Right atrium auricular region (tissue), 2 donors: ENCODE results near the gene YPEL5. TPM values are rescaled to one million over a fixed set of nuclear protein-coding genes. Genes with fewer than 3 reads are reported as not detected.

ENCODE experiments used
- DNase-seq: peaks from one replicate; pipeline ENCODE4 v3.0.0-alpha.2; 2019; ENCODE audit warnings: low spot score
- H3K27ac ChIP-seq, 2 donors: fragments of 200-600 bp; sonication (generic); 1 replicate in 1 of 2; 2 replicates in 1 of 2; pipeline ENCODE4 v1.5.1; 2016 to 2019
- H3K27me3 ChIP-seq, 2 donors: fragments of 200-600 bp; sonication (generic); one replicate each; pipeline versions ENCODE4 v1.5.1 to v1.6.0; 2017 to 2019
- H3K36me3 ChIP-seq: fragments of 200-600 bp; sonication (generic); one replicate; pipeline ENCODE4 v1.5.1; 2016
- H3K4me1 ChIP-seq, 2 donors: fragments of 200-600 bp; sonication (generic); one replicate each; pipeline versions ENCODE4 v1.5.1 to v1.6.0; 2017 to 2019
- H3K4me3 ChIP-seq, 2 donors: fragments of 200-600 bp; sonication (generic); 1 replicate in 1 of 2; 2 replicates in 1 of 2; pipeline ENCODE4 v1.5.1; 2017 to 2019; ENCODE audit warnings: mild to moderate bottlenecking in 1 of 2, moderate library complexity in 1 of 2
- H3K9me3 ChIP-seq, 2 donors: fragments of 200-600 bp; sonication (generic); one replicate each; pipeline ENCODE4 v1.5.1; 2019
- CTCF ChIP-seq, 2 donors: fragments of 200-600 bp; sonication (generic); IDR thresholded peaks; one replicate each; pipeline ENCODE4 v1.5.1; 2019; ENCODE audit warnings: antibody characterized with exemption in 2 of 2
- total RNA-seq, 2 donors: library from RNA; depleted of rRNA; stranded (reverse); fragments of >200 nt; gene quantifications; one replicate each; pipeline ENCODE4 v1.1.0, GENCODE V29; 2016

The YPEL5 gene
- total RNA-seq, 2 donors from 2014 or later, result 36.3 to 45.5 TPM

- Histone ChIP-seq H3K4me1 (no peaks in the 10 kb centered on the region), H3K4me3 (no peak overlapping the region), H3K9me3 (no peaks in the 10 kb centered on the region), H3K36me3 (no peaks in the 10 kb centered on the region), H3K27me3 (no peaks in the 10 kb centered on the region), H3K27ac (no peak overlapping the region)
- no peak for TF ChIP-seq CTCF (IDR thresholded peaks at IDR 0.05)
- no peak for DNase-seq
Measured at GRCh38 chr2:30192314-30192713, 45.5 kb downstream of the YPEL5 start.

DNA sequence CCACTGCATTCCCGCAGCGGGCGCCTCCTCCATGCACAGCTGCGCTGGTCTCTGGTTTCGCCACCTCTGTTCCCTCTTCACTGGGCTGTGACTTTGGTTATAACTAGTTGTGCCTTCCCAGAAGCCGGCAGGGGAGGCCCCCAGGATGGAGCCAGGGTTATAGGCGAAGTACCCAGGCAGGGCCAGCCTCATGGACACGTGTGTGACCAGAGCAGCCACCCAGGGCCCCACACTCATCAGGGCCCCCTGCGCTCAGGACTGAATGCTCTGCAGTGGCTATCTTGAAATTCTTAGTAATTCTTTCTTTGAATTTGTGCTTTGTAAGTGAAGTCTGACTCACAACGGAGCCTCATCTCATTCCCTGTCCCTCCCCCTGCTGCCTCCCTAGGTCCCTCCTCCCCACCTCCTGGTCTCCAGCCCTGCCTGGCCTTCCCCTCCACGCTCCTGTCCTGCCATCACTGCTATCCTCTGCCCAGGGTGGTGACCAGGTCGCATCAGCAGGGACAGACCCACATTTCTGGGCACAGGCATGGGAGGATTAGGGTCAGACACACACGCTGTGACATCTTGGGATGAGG is 46.4 kb downstream of the YPEL5 start:
- H3K9me3 ChIP-seq, result no peaks in the 10 kb centered on the region
- no peak overlapping the region for H3K27ac ChIP-seq
- no peaks in the 10 kb centered on the region for H3K4me1 ChIP-seq
- no peak for DNase-seq
- no peaks in the 10 kb centered on the region for H3K36me3 ChIP-seq
- no peaks in the 10 kb centered on the region for H3K27me3 ChIP-seq
- TF ChIP-seq CTCF (IDR thresholded peaks at IDR 0.05), result no peak
- H3K4me3 ChIP-seq, result no peak overlapping the region

DNA sequence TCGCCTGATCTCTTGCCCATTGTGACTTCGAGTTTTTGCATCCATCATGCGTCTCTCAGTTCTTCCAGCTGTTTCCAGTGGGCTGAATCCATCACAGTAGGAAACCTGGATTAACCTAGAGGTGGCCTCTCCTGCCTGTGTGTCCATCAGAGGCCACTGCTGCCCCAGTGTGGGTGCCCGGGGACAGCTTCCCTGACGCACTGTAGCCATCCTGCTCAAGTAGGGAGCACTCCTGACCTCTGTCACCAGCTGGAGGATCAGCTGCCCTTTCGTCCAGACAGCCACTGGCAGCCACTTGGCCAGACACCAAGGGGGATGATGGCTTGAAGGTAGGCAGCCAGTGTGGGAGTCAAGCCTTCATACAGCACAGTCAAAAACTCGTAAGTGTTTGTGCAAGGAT is 47.6 kb downstream of the YPEL5 start:
- TF ChIP-seq CTCF (IDR thresholded peaks at IDR 0.05), result no peak
- DNase-seq, result no peak
- no peaks in the 10 kb centered on the region for H3K4me1 ChIP-seq

GRCh38 chr2:30195016-30195415 is 48.2 kb downstream of the YPEL5 start:
- H3K4me3 ChIP-seq, result no peak overlapping the region
- DNase-seq, result no peak
- H3K27ac ChIP-seq, result no peak overlapping the region
- no peaks in the 10 kb centered on the region for H3K36me3 ChIP-seq
- H3K9me3 ChIP-seq, result no peaks in the 10 kb centered on the region
- H3K27me3 ChIP-seq, result no peaks in the 10 kb centered on the region
- H3K4me1 ChIP-seq, result no peaks in the 10 kb centered on the region
- no peak for TF ChIP-seq CTCF (IDR thresholded peaks at IDR 0.05)

More for the DNA sequence above, 47.6 kb downstream of the YPEL5 start:
- Histone ChIP-seq H3K27me3 (no peaks in the 10 kb centered on the region), H3K27ac (no peak overlapping the region), H3K4me3 (no peak overlapping the region), H3K9me3 (no peaks in the 10 kb centered on the region), H3K36me3 (no peaks in the 10 kb centered on the region)

GRCh38 chr2:30197570-30198192 is 50.9 kb downstream of the YPEL5 start:
- no peak for TF ChIP-seq CTCF (IDR thresholded peaks at IDR 0.05)
- H3K27me3 ChIP-seq, result no peaks in the 10 kb centered on the region
- no peaks in the 10 kb centered on the region for H3K36me3 ChIP-seq
- DNase-seq, result no peak
- H3K27ac ChIP-seq, result no peak overlapping the region
- H3K4me1 ChIP-seq, result peaks cover 0 to 12% of the 10 kb centered on the region in 2 donors
- no peak overlapping the region for H3K4me3 ChIP-seq
- no peaks in the 10 kb centered on the region for H3K9me3 ChIP-seq

DNA sequence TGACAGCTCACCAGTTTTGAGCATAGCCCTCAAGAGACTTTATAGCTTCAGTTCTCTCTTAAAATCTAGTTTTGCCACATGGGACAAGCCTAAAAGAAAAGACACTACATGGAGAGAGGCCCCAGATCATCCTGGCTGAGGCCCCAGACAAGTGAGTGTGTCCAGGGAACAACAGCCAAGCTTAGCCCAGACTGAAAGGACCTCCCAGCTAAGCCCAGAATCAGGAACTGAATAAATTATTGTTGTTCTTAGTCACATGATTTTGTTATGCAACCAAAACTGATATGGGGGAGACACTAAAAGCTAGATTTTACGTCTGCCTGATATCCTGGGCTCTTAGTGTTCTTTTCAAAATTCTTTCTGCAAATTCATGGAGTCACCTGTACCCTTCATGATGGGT is 55.2 kb downstream of the YPEL5 start:
- H3K4me1 ChIP-seq, result peaks cover 0 to 12% of the 10 kb centered on the region in 2 donors
- peak overlapping the region; percentile 32 to 42 for H3K27ac ChIP-seq
- H3K9me3 ChIP-seq, result no peaks in the 10 kb centered on the region
- no peaks in the 10 kb centered on the region for H3K27me3 ChIP-seq
- no peak for TF ChIP-seq CTCF (IDR thresholded peaks at IDR 0.05)
- no peaks in the 10 kb centered on the region for H3K36me3 ChIP-seq
- H3K4me3 ChIP-seq, result no peak overlapping the region
- no peak for DNase-seq
